ENCODE results near the gene SMARCC2.

The SMARCC2 gene

GRCh38 chr12:56152132-56152755, 37.0 kb downstream of the SMARCC2 start, which contains the start of gene MYL6B:
Gene MYL6B, plus strand, starts transcription at chr12:56152587. Its CDS starts 1,332 bp downstream, at chr12:56153919.
- Histone ChIP-seq H3K4me1 (ENCODE audit: control insufficient read depth, insufficient read depth, low read length) (no peaks in the 10 kb centered on the region; the same call in 1 of the 2 replicates), H3K27ac (ENCODE audit: low read length) (no peak within 1 kb of the TSS), H3K9me3 (ENCODE audit: control insufficient read depth, insufficient read depth, low read length) (no peaks in the 10 kb centered on the region), H3K36me3 (ENCODE audit: control insufficient read depth, insufficient read depth, low read length) (peaks cover 4% of the 10 kb centered on the region; the same call in 1 of the 2 replicates), H3K27me3 (ENCODE audit: control insufficient read depth, insufficient read depth, low read length) (no peaks in the 10 kb centered on the region), H3K4me3 (ENCODE audit: low read length) (peak within 1 kb of the TSS; percentile 86; the same call in 1 of the 2 replicates)
- WGBS (ENCODE audit: insufficient coverage, insufficient read length), result no CpG with 5 or more reads among the region's 37 CpGs
- DNase-seq (ENCODE audit: low read depth, low spot score), result peak; percentile 81

GRCh38 chr12:56151672-56152131, 37.6 kb downstream of the SMARCC2 start:
- H3K27me3 ChIP-seq (ENCODE audit: control insufficient read depth, insufficient read depth, low read length), result no peaks in the 10 kb centered on the region
- no peaks in the 10 kb centered on the region for H3K9me3 ChIP-seq (ENCODE audit: control insufficient read depth, insufficient read depth, low read length)
- H3K27ac ChIP-seq (ENCODE audit: low read length), result no peak overlapping the region
- no peaks in the 10 kb centered on the region; the same call in 1 of the 2 replicates for H3K4me1 ChIP-seq (ENCODE audit: control insufficient read depth, insufficient read depth, low read length)
- WGBS (ENCODE audit: insufficient coverage, insufficient read length), result no CpG with 5 or more reads among the region's 12 CpGs
- H3K36me3 ChIP-seq (ENCODE audit: control insufficient read depth, insufficient read depth, low read length), result peaks cover 4% of the 10 kb centered on the region; the same call in 1 of the 2 replicates
- H3K4me3 ChIP-seq (ENCODE audit: low read length), result peak overlapping the region; percentile 86; the same call in 1 of the 2 replicates
- no peak for DNase-seq (ENCODE audit: low read depth, low spot score)

- Histone ChIP-seq H3K27me3 (ENCODE audit: control insufficient read depth, insufficient read depth, low read length) (no peaks in the 10 kb centered on the region), H3K9me3 (ENCODE audit: control insufficient read depth, insufficient read depth, low read length) (no peaks in the 10 kb centered on the region), H3K4me3 (ENCODE audit: low read length) (no peak overlapping the region), H3K27ac (ENCODE audit: low read length) (no peak overlapping the region), H3K36me3 (ENCODE audit: control insufficient read depth, insufficient read depth, low read length) (peaks cover 4% of the 10 kb centered on the region; the same call in 1 of the 2 replicates), H3K4me1 (ENCODE audit: control insufficient read depth, insufficient read depth, low read length) (no peaks in the 10 kb centered on the region; the same call in 1 of the 2 replicates)
- no CpG with 5 or more reads among the region's 3 CpGs for WGBS (ENCODE audit: insufficient coverage, insufficient read length)
- DNase-seq (ENCODE audit: low read depth, low spot score), result no peak
Measured at GRCh38 chr12:56150563-56150962, 38.7 kb downstream of the SMARCC2 start.

- Histone ChIP-seq H3K36me3 (ENCODE audit: control insufficient read depth, insufficient read depth, low read length) (peaks cover 18% of the 10 kb centered on the region), H3K27ac (ENCODE audit: low read length) (no peak overlapping the region), H3K9me3 (ENCODE audit: control insufficient read depth, insufficient read depth, low read length) (no peaks in the 10 kb centered on the region), H3K4me3 (ENCODE audit: low read length) (no peak overlapping the region), H3K27me3 (ENCODE audit: control insufficient read depth, insufficient read depth, low read length) (no peaks in the 10 kb centered on the region), H3K4me1 (ENCODE audit: control insufficient read depth, insufficient read depth, low read length) (no peaks in the 10 kb centered on the region)
- WGBS (ENCODE audit: insufficient coverage, insufficient read length), result no CpG with 5 or more reads among the region's 13 CpGs
- no peak for DNase-seq (ENCODE audit: low read depth, low spot score)
Measured at GRCh38 chr12:56146492-56147460, 42.5 kb downstream of the SMARCC2 start.

- Histone ChIP-seq H3K9me3 (ENCODE audit: control insufficient read depth, insufficient read depth, low read length) (no peaks in the 10 kb centered on the region), H3K27me3 (ENCODE audit: control insufficient read depth, insufficient read depth, low read length) (no peaks in the 10 kb centered on the region), H3K36me3 (ENCODE audit: control insufficient read depth, insufficient read depth, low read length) (peaks cover 24% of the 10 kb centered on the region), H3K4me1 (ENCODE audit: control insufficient read depth, insufficient read depth, low read length) (no peaks in the 10 kb centered on the region), H3K27ac (ENCODE audit: low read length) (no peak overlapping the region), H3K4me3 (ENCODE audit: low read length) (no peak overlapping the region)
- DNase-seq (ENCODE audit: low read depth, low spot score), result no peak
- WGBS (ENCODE audit: insufficient coverage, insufficient read length), result no CpG with 5 or more reads among the region's 3 CpGs
Measured at GRCh38 chr12:56145217-56145616, 44.1 kb downstream of the SMARCC2 start.

- DNase-seq (ENCODE audit: low read depth, low spot score), result no peak
- H3K36me3 ChIP-seq (ENCODE audit: control insufficient read depth, insufficient read depth, low read length), result peaks cover 24% of the 10 kb centered on the region
- no peak overlapping the region for H3K4me3 ChIP-seq (ENCODE audit: low read length)
- no peaks in the 10 kb centered on the region for H3K4me1 ChIP-seq (ENCODE audit: control insufficient read depth, insufficient read depth, low read length)
- no peak overlapping the region for H3K27ac ChIP-seq (ENCODE audit: low read length)
- H3K9me3 ChIP-seq (ENCODE audit: control insufficient read depth, insufficient read depth, low read length), result no peaks in the 10 kb centered on the region
- WGBS (ENCODE audit: insufficient coverage, insufficient read length), result no CpG with 5 or more reads among the region's 8 CpGs
- no peaks in the 10 kb centered on the region for H3K27me3 ChIP-seq (ENCODE audit: control insufficient read depth, insufficient read depth, low read length)
Measured at GRCh38 chr12:56143870-56144269, 45.4 kb downstream of the SMARCC2 start.

- no peaks in the 10 kb centered on the region for H3K9me3 ChIP-seq (ENCODE audit: control insufficient read depth, insufficient read depth, low read length)
- no peak overlapping the region for H3K27ac ChIP-seq (ENCODE audit: low read length)
- no peak overlapping the region for H3K4me3 ChIP-seq (ENCODE audit: low read length)
- no CpG with 5 or more reads among the region's 4 CpGs for WGBS (ENCODE audit: insufficient coverage, insufficient read length)
- H3K27me3 ChIP-seq (ENCODE audit: control insufficient read depth, insufficient read depth, low read length), result no peaks in the 10 kb centered on the region
- peaks cover 30% of the 10 kb centered on the region for H3K36me3 ChIP-seq (ENCODE audit: control insufficient read depth, insufficient read depth, low read length)
- no peaks in the 10 kb centered on the region for H3K4me1 ChIP-seq (ENCODE audit: control insufficient read depth, insufficient read depth, low read length)
- no peak for DNase-seq (ENCODE audit: low read depth, low spot score)
Measured at GRCh38 chr12:56143217-56143616, 46.1 kb downstream of the SMARCC2 start.

GRCh38 chr12:56141946-56142784, 47.1 kb downstream of the SMARCC2 start:
- H3K4me1 ChIP-seq (ENCODE audit: control insufficient read depth, insufficient read depth, low read length), result no peaks in the 10 kb centered on the region
- H3K27ac ChIP-seq (ENCODE audit: low read length), result no peak overlapping the region
- peaks cover 36% of the 10 kb centered on the region for H3K36me3 ChIP-seq (ENCODE audit: control insufficient read depth, insufficient read depth, low read length)
- no peak for DNase-seq (ENCODE audit: low read depth, low spot score)
- H3K4me3 ChIP-seq (ENCODE audit: low read length), result no peak overlapping the region
- no CpG with 5 or more reads among the region's 19 CpGs for WGBS (ENCODE audit: insufficient coverage, insufficient read length)
- H3K9me3 ChIP-seq (ENCODE audit: control insufficient read depth, insufficient read depth, low read length), result no peaks in the 10 kb centered on the region
- no peaks in the 10 kb centered on the region for H3K27me3 ChIP-seq (ENCODE audit: control insufficient read depth, insufficient read depth, low read length)

- WGBS (ENCODE audit: insufficient coverage, insufficient read length), result no CpG with 5 or more reads among the region's 14 CpGs
- H3K27me3 ChIP-seq (ENCODE audit: control insufficient read depth, insufficient read depth, low read length), result no peaks in the 10 kb centered on the region
- H3K9me3 ChIP-seq (ENCODE audit: control insufficient read depth, insufficient read depth, low read length), result no peaks in the 10 kb centered on the region
- no peaks in the 10 kb centered on the region for H3K4me1 ChIP-seq (ENCODE audit: control insufficient read depth, insufficient read depth, low read length)
- H3K36me3 ChIP-seq (ENCODE audit: control insufficient read depth, insufficient read depth, low read length), result peaks cover 46% of the 10 kb centered on the region
- DNase-seq (ENCODE audit: low read depth, low spot score), result no peak
- no peak overlapping the region for H3K4me3 ChIP-seq (ENCODE audit: low read length)
- H3K27ac ChIP-seq (ENCODE audit: low read length), result no peak overlapping the region
Measured at GRCh38 chr12:56137853-56138571, 51.3 kb downstream of the SMARCC2 start.
